Neural cell (in vitro differentiated cells): ENCODE results near the gene FAM76B. TPM values are rescaled to one million over a fixed set of nuclear protein-coding genes. Genes with fewer than 3 reads are reported as not detected.

Source experiments
- H2AFZ ChIP-seq: fragments of 200-600, 300-800 bp; sonication (generic), shearing (Covaris generic); 2 replicates; pipeline ENCODE4 v1.6.0; 2014; ENCODE audit warnings: low read depth, mild to moderate bottlenecking, antibody characterized with exemption, low read length, moderate library complexity
- H3F3A ChIP-seq: fragments of 200-600 bp; shearing (Covaris generic); 2 replicates; pipeline ENCODE4 v1.6.1; 2016; ENCODE audit warnings: mild to moderate bottlenecking, moderate library complexity, mixed read lengths, antibody characterized with exemption, low read length; ENCODE audit not compliant: insufficient read depth, poor library complexity, severe bottlenecking
- H3K27ac ChIP-seq: fragments of 200-600, 300-800 bp; sonication (generic), shearing (Covaris generic); 2 replicates; pipeline ENCODE4 v1.5.1; 2014; ENCODE audit warnings: mild to moderate bottlenecking, low read length, moderate library complexity
- H3K27me3 ChIP-seq: fragments of 300-800, 200-600 bp; sonication (generic), shearing (Covaris generic); 2 replicates; pipeline ENCODE4 v1.6.0; 2014; ENCODE audit warnings: mild to moderate bottlenecking, low read depth, low read length, moderate library complexity; ENCODE audit not compliant: insufficient read depth
- H3K36me3 ChIP-seq: fragments of 300-800, 200-600 bp; sonication (generic), shearing (Covaris generic); 2 replicates; pipeline ENCODE4 v1.5.1; 2014; ENCODE audit warnings: mild to moderate bottlenecking, antibody characterized with exemption, low read length, moderate library complexity; ENCODE audit not compliant: insufficient read depth
- H3K4me2 ChIP-seq: fragments of 300-800, 200-600 bp; sonication (generic), shearing (Covaris generic); 2 replicates; pipeline ENCODE4 v1.6.0; 2014; ENCODE audit warnings: mild to moderate bottlenecking, low read length
- H3K4me3 ChIP-seq: fragments of 300-800, 200-600 bp; sonication (generic), shearing (Covaris generic); 2 replicates; pipeline ENCODE4 v1.5.1; 2014; ENCODE audit warnings: mild to moderate bottlenecking, low read length, moderate library complexity
- H3K79me2 ChIP-seq: fragments of 200-600 bp; shearing (Covaris generic); replicated peaks from 2 replicates; pipeline ENCODE4 v1.6.0; 2014; ENCODE audit warnings: mild to moderate bottlenecking, low read length, moderate library complexity; ENCODE audit not compliant: insufficient read depth
- H3K9ac ChIP-seq: fragments of 300-800, 200-600 bp; sonication (generic), shearing (Covaris generic); 2 replicates; pipeline ENCODE4 v1.6.1; 2016; ENCODE audit warnings: mild to moderate bottlenecking, low read length, mixed read lengths
- H3K9me2 ChIP-seq: fragments of 200-600 bp; shearing (Covaris generic); 2 replicates; pipeline ENCODE4 v1.6.1; 2016; ENCODE audit warnings: mild to moderate bottlenecking, low read length, mixed read lengths; ENCODE audit not compliant: insufficient read depth
- H3K9me3 ChIP-seq: fragments of 200-600, 300-800 bp; sonication (generic), shearing (Covaris generic); 2 replicates; pipeline ENCODE4 v1.6.1; 2016; ENCODE audit warnings: mild to moderate bottlenecking, mixed run types, low read length, moderate library complexity, mixed read lengths
- H4K20me1 ChIP-seq: fragments of 200-600 bp; shearing (Covaris generic); 2 replicates; pipeline ENCODE4 v1.6.1; 2016; ENCODE audit warnings: mild to moderate bottlenecking, mixed run types; ENCODE audit not compliant: insufficient read depth
- EP300 ChIP-seq: fragments of 450-650 bp; conservative IDR thresholded peaks from 2 replicates; pipeline ENCODE4 v1.6.1; 2014; ENCODE audit warnings: antibody characterized with exemption, mild to moderate bottlenecking, moderate library complexity; ENCODE audit not compliant: poor library complexity, severe bottlenecking
- EZH2 ChIP-seq: fragments of 200-600, 300-800 bp; shearing (Covaris generic), sonication (generic); IDR thresholded peaks from 2 replicates; pipeline ENCODE4 v1.6.1; 2014; ENCODE audit warnings: antibody characterized with exemption, low read length, borderline replicate concordance, mild to moderate bottlenecking; ENCODE audit not compliant: insufficient read depth, poor library complexity, severe bottlenecking
- MXI1 ChIP-seq: fragments of 450-650 bp; conservative IDR thresholded peaks from 2 replicates; pipeline ENCODE4 v1.6.1; 2014; ENCODE audit warnings: antibody characterized with exemption, mild to moderate bottlenecking; ENCODE audit not compliant: poor library complexity, severe bottlenecking
- POLR2AphosphoS5 ChIP-seq: IDR thresholded peaks from 2 replicates; pipeline ENCODE4 v1.6.1; 2012
- RAD21 ChIP-seq: fragments of 450-650 bp; conservative IDR thresholded peaks from 2 replicates; pipeline ENCODE4 v1.6.1; 2014; ENCODE audit warnings: antibody characterized with exemption, mild to moderate bottlenecking, moderate library complexity
- SMC3 ChIP-seq: fragments of 450-650 bp; conservative IDR thresholded peaks from 2 replicates; pipeline ENCODE4 v1.6.1; 2014; ENCODE audit warnings: antibody characterized with exemption, mild to moderate bottlenecking, moderate library complexity; ENCODE audit not compliant: poor library complexity
- TAF1 ChIP-seq: IDR thresholded peaks from 2 replicates; pipeline ENCODE4 v1.6.1; 2012; ENCODE audit warnings: low read depth
- polyA plus RNA-seq: library from polyadenylated mRNA; depleted of rRNA; stranded (reverse); fragments of >200 nt; gene quantifications from 2 replicates; pipeline ENCODE4 v1.2.3, GENCODE V29; 2014
- TF ChIP-seq, protein P1 (sequence below): fragments of 450-650 bp; IDR thresholded peaks from 2 replicates; pipeline ENCODE4 v1.5.1; 2014; ENCODE audit warnings: antibody characterized with exemption, mild to moderate bottlenecking, moderate library complexity; ENCODE audit not compliant: poor library complexity, severe bottlenecking
- TF ChIP-seq, protein P2 (sequence below): IDR thresholded peaks from 2 replicates; pipeline ENCODE4 v1.6.1; 2012; ENCODE audit warnings: borderline replicate concordance

FAM76B gene
- polyA plus RNA-seq, 1 donor from 2014 or later: 139 TPM

DNA sequence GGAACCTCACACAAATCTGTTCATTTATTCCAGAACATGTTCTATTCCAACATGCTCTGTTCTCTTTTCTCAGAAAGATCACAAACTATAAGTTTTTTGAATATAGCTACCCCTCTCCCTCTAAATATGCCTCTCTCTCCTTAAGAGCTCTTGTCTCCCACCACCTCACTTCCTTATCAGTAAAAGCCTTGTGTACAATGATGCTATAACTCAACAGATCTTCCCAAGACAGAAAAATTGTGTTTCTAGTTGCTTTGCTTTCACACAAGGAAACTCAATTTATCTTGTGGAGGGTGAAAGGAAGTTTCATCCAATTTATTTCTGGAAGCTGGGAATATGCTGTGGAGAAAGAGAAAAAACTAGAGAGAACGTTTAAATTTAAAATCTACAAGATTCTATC, 64.4 kb downstream of the FAM76B start:
- H3K27ac ChIP-seq: no peak overlapping the region

DNA sequence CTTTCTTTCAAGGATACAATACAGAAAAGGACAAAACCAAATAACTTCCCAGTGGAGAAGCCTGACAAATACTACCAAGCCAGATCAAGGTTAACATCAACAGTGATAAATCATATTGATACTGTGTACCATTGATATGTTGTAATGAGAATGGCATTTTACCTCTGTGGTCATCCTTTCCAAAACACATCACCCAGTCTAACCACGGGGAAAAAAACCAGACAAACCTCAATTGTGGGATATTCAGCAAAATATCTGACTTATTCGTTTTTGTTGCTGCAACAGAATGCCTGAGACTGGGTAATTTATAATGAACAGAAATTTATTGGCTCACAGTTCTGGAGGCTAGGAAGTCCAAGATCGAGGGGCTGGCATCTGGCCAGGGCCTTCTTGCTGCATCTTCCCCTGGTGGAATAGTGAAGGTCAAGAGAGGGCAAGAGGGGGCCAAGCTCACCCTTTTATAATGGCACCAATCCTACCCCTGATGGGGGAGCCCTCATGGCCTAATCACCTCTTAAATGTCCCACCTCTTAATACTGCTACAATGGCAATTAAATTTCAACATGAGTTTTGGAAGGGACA, 66.1 kb downstream of the FAM76B start:
- H3K79me2 ChIP-seq: no peaks in the 10 kb centered on the region
- H3K9me2 ChIP-seq: no peaks in the 10 kb centered on the region
- H3K9ac ChIP-seq: no peak overlapping the region
- no peaks in the 10 kb centered on the region for H3F3A ChIP-seq
- no peak overlapping the region for H3K4me3 ChIP-seq
- H3K9me3 ChIP-seq: no peaks in the 10 kb centered on the region
- no peaks in the 10 kb centered on the region for H3K36me3 ChIP-seq
- no peaks in the 10 kb centered on the region for H4K20me1 ChIP-seq
- TF ChIP-seq, protein P1, sequence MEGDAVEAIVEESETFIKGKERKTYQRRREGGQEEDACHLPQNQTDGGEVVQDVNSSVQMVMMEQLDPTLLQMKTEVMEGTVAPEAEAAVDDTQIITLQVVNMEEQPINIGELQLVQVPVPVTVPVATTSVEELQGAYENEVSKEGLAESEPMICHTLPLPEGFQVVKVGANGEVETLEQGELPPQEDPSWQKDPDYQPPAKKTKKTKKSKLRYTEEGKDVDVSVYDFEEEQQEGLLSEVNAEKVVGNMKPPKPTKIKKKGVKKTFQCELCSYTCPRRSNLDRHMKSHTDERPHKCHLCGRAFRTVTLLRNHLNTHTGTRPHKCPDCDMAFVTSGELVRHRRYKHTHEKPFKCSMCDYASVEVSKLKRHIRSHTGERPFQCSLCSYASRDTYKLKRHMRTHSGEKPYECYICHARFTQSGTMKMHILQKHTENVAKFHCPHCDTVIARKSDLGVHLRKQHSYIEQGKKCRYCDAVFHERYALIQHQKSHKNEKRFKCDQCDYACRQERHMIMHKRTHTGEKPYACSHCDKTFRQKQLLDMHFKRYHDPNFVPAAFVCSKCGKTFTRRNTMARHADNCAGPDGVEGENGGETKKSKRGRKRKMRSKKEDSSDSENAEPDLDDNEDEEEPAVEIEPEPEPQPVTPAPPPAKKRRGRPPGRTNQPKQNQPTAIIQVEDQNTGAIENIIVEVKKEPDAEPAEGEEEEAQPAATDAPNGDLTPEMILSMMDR: no peak
- TF ChIP-seq EP300 (no peak), RAD21 (no peak), EZH2 (no peak), SMC3 (no peak), TAF1 (no peak), POLR2AphosphoS5 (no peak), MXI1 (no peak)
- TF ChIP-seq, protein P2, sequence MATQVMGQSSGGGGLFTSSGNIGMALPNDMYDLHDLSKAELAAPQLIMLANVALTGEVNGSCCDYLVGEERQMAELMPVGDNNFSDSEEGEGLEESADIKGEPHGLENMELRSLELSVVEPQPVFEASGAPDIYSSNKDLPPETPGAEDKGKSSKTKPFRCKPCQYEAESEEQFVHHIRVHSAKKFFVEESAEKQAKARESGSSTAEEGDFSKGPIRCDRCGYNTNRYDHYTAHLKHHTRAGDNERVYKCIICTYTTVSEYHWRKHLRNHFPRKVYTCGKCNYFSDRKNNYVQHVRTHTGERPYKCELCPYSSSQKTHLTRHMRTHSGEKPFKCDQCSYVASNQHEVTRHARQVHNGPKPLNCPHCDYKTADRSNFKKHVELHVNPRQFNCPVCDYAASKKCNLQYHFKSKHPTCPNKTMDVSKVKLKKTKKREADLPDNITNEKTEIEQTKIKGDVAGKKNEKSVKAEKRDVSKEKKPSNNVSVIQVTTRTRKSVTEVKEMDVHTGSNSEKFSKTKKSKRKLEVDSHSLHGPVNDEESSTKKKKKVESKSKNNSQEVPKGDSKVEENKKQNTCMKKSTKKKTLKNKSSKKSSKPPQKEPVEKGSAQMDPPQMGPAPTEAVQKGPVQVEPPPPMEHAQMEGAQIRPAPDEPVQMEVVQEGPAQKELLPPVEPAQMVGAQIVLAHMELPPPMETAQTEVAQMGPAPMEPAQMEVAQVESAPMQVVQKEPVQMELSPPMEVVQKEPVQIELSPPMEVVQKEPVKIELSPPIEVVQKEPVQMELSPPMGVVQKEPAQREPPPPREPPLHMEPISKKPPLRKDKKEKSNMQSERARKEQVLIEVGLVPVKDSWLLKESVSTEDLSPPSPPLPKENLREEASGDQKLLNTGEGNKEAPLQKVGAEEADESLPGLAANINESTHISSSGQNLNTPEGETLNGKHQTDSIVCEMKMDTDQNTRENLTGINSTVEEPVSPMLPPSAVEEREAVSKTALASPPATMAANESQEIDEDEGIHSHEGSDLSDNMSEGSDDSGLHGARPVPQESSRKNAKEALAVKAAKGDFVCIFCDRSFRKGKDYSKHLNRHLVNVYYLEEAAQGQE: no peak
- H3K27ac ChIP-seq: no peak overlapping the region
- no peaks in the 10 kb centered on the region for H3K27me3 ChIP-seq
- no peak overlapping the region for H2AFZ ChIP-seq
- no peak overlapping the region for H3K4me2 ChIP-seq

More for the DNA sequence above, 64.4 kb downstream of the FAM76B start:
- H2AFZ ChIP-seq: no peak overlapping the region
- H4K20me1 ChIP-seq: no peaks in the 10 kb centered on the region
- H3K9ac ChIP-seq: no peak overlapping the region
- no peak overlapping the region for H3K4me2 ChIP-seq
- no peaks in the 10 kb centered on the region for H3K79me2 ChIP-seq
- no peaks in the 10 kb centered on the region for H3K9me2 ChIP-seq
- H3K27me3 ChIP-seq: no peaks in the 10 kb centered on the region
- no peak overlapping the region for H3K4me3 ChIP-seq
- no peaks in the 10 kb centered on the region for H3F3A ChIP-seq
- H3K36me3 ChIP-seq: no peaks in the 10 kb centered on the region
- no peaks in the 10 kb centered on the region for H3K9me3 ChIP-seq
- TF ChIP-seq, protein P1: no peak
- TF ChIP-seq RAD21 (no peak), TAF1 (no peak), POLR2AphosphoS5 (no peak), SMC3 (no peak), MXI1 (no peak), EP300 (no peak), EZH2 (no peak)
- TF ChIP-seq, protein P2: no peak
